AG09309 (cell line): Measurements from ENCODE around the gene AMN.

ENCODE experiments used
- DNase-seq: peaks from one replicate; pipeline ENCODE4 v3.0.0-alpha.2; 2010; ENCODE audit warnings: low read depth
- H3K4me3 ChIP-seq: 2 replicates; pipeline ENCODE4 v1.5.1; 2011; ENCODE audit warnings: mild to moderate bottlenecking, low read depth, low read length, moderate library complexity; ENCODE audit not compliant: control insufficient read depth
- TF ChIP-seq, protein P1 (sequence below): IDR thresholded peaks from 2 replicates; pipeline ENCODE4 v1.5.1; 2011; ENCODE audit warnings: mild to moderate bottlenecking, low read depth, low read length, inconsistent platforms; ENCODE audit not compliant: insufficient read depth, control insufficient read depth; ENCODE audit errors: missing control alignments

Gene AMN

DNA sequence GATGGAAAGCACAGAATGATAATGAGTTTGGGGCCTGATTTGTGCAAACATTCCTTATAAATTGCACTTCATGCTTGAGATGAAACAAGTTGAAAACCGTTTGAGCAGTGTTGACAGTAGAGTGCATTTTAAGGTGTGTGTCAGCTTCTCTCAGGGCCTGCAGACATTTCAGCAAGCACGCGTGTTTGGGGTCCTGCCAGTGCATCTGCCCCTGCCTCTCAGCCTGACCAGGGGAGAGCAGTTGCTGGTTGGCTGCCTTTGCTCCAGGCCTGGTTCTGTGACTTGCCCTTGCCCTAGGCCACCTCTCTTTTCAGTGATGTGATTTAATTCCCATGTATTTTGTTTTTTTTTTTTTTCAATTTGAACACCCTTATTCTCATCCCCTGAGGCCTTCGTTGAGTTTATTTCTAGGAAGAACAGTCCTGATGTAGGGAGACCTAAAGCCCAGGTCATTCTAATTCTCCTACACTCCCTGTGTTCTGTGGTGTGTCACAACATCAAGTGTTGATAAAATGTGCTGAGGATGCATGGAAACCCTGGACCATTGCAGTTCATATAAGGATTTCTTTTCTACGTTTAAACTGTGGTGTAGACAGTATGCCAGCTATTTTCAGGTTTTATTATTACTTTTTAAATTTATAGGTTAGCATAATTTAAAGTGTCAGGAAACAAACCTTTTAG is 40.1 kb upstream of the AMN start:
- no peak overlapping the region for H3K4me3 ChIP-seq
- DNase-seq = no peak
- TF ChIP-seq, protein P1, sequence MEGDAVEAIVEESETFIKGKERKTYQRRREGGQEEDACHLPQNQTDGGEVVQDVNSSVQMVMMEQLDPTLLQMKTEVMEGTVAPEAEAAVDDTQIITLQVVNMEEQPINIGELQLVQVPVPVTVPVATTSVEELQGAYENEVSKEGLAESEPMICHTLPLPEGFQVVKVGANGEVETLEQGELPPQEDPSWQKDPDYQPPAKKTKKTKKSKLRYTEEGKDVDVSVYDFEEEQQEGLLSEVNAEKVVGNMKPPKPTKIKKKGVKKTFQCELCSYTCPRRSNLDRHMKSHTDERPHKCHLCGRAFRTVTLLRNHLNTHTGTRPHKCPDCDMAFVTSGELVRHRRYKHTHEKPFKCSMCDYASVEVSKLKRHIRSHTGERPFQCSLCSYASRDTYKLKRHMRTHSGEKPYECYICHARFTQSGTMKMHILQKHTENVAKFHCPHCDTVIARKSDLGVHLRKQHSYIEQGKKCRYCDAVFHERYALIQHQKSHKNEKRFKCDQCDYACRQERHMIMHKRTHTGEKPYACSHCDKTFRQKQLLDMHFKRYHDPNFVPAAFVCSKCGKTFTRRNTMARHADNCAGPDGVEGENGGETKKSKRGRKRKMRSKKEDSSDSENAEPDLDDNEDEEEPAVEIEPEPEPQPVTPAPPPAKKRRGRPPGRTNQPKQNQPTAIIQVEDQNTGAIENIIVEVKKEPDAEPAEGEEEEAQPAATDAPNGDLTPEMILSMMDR = no peak

DNA sequence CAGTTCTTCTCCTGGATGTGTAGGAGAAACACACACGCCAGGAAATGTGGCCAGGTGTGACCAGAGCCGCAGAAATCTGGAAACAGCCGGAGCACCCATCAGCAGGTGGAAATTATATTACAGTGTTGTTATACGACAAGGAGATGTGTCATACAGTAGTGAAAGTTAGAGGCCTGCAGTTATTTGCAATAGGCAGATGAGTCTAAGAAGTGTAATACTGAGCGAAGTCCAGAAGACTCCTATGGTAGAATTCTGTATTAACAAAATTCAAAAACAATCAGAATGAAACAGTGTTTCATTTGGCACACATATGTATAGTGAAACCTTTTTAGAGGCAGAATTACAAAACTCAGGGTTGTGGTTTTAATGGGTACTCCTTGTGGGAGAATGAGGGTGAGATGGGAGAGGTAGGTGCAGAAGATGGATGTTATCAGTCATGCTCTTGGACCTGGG is 39.3 kb upstream of the AMN start:
- DNase-seq = no peak
- H3K4me3 ChIP-seq = no peak overlapping the region
- TF ChIP-seq, protein P1 = no peak

GRCh38 chr14:102883554-102883953 is 38.9 kb upstream of the AMN start:
- TF ChIP-seq, protein P1 = no peak

GRCh38 chr14:102885737-102886447 is 36.6 kb upstream of the AMN start:
- no peak overlapping the region for H3K4me3 ChIP-seq
- TF ChIP-seq, protein P1 = no peak
- DNase-seq = no peak

More at GRCh38 chr14:102883554-102883953, 38.9 kb upstream of the AMN start:
- no peak for DNase-seq
- no peak overlapping the region for H3K4me3 ChIP-seq

DNA sequence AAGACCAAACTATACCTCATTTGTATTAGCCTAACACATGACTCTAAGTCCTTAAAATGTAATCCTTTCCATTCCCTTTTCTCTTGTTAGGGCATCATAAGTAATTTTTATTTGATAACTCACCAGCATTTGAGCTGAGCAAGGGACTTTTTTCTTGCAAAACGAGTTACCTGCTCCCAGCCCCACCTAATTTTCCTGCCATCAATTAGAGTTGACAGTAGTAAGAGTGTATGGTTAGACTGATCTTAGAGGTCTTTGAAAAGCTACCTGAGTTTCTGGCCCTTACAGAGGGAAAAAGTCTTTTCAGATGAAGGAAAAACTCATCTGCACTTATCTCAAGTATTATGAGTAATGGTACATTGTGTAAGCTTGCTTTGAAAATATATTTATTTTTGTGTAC is 33.7 kb upstream of the AMN start:
- TF ChIP-seq, protein P1 = no peak
- no peak for DNase-seq

DNA sequence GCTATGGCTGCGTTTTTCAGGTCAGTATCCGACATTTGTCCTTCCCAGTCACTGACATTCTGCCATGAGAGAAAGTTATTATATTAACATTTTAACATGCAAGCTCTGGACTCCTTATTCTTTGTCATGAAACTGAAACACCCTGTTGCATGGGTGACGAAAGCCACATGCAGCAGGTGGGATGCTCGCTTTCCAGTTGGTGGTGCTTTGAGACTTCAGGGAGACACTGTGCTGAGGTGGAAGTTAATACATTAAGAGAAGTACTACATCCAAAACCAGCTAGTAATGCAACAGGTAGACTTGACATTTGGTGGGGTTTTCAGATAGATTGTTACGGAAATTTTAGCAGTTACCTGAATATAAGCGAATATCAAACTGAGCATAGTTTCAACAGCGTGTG is 32.8 kb upstream of the AMN start:
- no peak for DNase-seq
- no peak overlapping the region for H3K4me3 ChIP-seq
- TF ChIP-seq, protein P1 = no peak

More for the DNA sequence above, 33.7 kb upstream of the AMN start:
- no peak overlapping the region for H3K4me3 ChIP-seq

- no peak overlapping the region for H3K4me3 ChIP-seq
- no peak for DNase-seq
- TF ChIP-seq, protein P1 = no peak
These were observed 31.4 kb upstream of the AMN start for GRCh38 chr14:102891111-102891510.
